Measurements from ENCODE around the gene LURAP1L. TPM values are rescaled to one million over a fixed set of nuclear protein-coding genes. Genes with fewer than 3 reads are reported as not detected.

LURAP1L gene
- total and polyA plus RNA-seq, 2 of the 4 experiments (the other 2 are of a cell fraction), result 6.1 to 10.6 TPM

DNA sequence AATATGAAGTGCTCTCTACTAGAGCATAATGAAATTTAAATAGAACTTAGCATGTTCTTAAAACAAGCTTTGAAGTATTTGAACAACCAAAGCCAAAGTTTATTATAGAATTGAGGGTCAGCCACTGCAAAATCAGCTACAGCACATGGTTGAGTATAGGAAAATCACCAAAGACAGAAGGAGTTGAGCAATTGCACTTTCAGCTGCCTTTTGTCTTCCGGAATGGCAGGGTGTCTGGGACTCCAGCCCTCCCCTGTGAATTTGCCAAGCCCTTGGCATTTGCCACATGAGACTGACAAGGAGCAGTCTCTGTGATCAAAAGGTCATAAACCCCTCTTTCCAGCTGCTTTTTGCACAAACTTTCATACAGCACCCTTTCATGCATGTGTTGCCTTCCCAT is 8.5 kb upstream of the LURAP1L start:
- no peaks in the 10 kb centered on the region for H3K9me3 ChIP-seq (ENCODE audit: control insufficient read depth, insufficient read depth, low read length)
- no peaks in the 10 kb centered on the region for H3K36me3 ChIP-seq (ENCODE audit: control insufficient read depth, insufficient read depth, low read length)
- no peak overlapping the region for H2BK120ac ChIP-seq (ENCODE audit: low read depth, low read length)
- intact Hi-C loops (cut with micrococcal nuclease) (no loop called here), dilution Hi-C loops (cut with HindIII; ENCODE audit: low sequenced_read_pairs, unreplicated experiment) (no loop called here), in situ Hi-C loops (cut with MboI; ENCODE audit: low sequenced_read_pairs) (no loop called here)
- H2BK15ac ChIP-seq (ENCODE audit: low read depth, low read length), result no peak overlapping the region
- H3K27ac ChIP-seq (ENCODE audit: insufficient read depth, low read length), result no peak overlapping the region
- H3K4me2 ChIP-seq (ENCODE audit: low read depth, low read length), result no peak overlapping the region
- 17% methylated on average over 1 of the region's 1 CpG; no CpG with 5 or more reads in 1 of the 2 experiments for WGBS, 2 experiments (ENCODE audit: extremely low coverage in 2 of 2, insufficient read length in 1 of 2)
- no TSS peak for BruUV-seq (replicated peaks)
- no peak overlapping the region for H3K56ac ChIP-seq (ENCODE audit: extremely low read depth, insufficient read depth, low read length)
- no peaks in the 10 kb centered on the region; the same call in 1 of the 2 replicates for H3K4me1 ChIP-seq (ENCODE audit: control insufficient read depth, insufficient read depth, low read length)
- no peak overlapping the region for H4K5ac ChIP-seq (ENCODE audit: low read depth, low read length)
- no peak overlapping the region for H2AFZ ChIP-seq (replicated peaks; ENCODE audit: low read length, poor library complexity)
- POLR2A ChIA-PET (ENCODE audit: unreplicated experiment), result no interaction called here
- no peak for DNase-seq
- H4K91ac ChIP-seq (ENCODE audit: insufficient read depth, low read depth, low read length), result no peak overlapping the region
- CTCF ChIA-PET, result no interaction called here
- no peaks in the 10 kb centered on the region for H3K9me1 ChIP-seq (ENCODE audit: insufficient read depth, low read length)
- H3K4me3 ChIP-seq (ENCODE audit: insufficient read depth, low read depth, low read length), result no peak overlapping the region
- no peak overlapping the region for H4K8ac ChIP-seq (ENCODE audit: low read depth in 2 of 2, low read length in 2 of 2)
- H3K14ac ChIP-seq (replicated peaks; ENCODE audit: low read depth, low read length), result no peak overlapping the region
- no peaks in the 10 kb centered on the region for H3K27me3 ChIP-seq (ENCODE audit: control insufficient read depth, insufficient read depth, low read length)
- H3K9ac ChIP-seq (ENCODE audit: low read depth, low read length), result no peak overlapping the region
- H2AK9ac ChIP-seq (replicated peaks; ENCODE audit: low read depth, low read length, poor library complexity), result no peak overlapping the region
- H3K79me1 ChIP-seq (ENCODE audit: low read depth in 1 of 2, low read length in 2 of 2), result no peaks in the 10 kb centered on the region
- H2BK20ac ChIP-seq (ENCODE audit: low read depth, low read length), result no peak overlapping the region
- TF ChIP-seq MXI1 (IDR thresholded peaks at IDR 0.05; ENCODE audit: borderline replicate concordance, low read depth, low read length) (no peak), POLR2A (IDR thresholded peaks at IDR 0.05; ENCODE audit: low read depth, low read length) (no peak), CEBPB (IDR thresholded peaks at IDR 0.05; ENCODE audit: low read depth, low read length) (no peak)
- TF ChIP-seq, protein P1, sequence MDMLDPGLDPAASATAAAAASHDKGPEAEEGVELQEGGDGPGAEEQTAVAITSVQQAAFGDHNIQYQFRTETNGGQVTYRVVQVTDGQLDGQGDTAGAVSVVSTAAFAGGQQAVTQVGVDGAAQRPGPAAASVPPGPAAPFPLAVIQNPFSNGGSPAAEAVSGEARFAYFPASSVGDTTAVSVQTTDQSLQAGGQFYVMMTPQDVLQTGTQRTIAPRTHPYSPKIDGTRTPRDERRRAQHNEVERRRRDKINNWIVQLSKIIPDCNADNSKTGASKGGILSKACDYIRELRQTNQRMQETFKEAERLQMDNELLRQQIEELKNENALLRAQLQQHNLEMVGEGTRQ (IDR thresholded peaks at IDR 0.05; ENCODE audit: low read depth, low read length), result no peak
- TF ChIP-seq, protein P2, sequence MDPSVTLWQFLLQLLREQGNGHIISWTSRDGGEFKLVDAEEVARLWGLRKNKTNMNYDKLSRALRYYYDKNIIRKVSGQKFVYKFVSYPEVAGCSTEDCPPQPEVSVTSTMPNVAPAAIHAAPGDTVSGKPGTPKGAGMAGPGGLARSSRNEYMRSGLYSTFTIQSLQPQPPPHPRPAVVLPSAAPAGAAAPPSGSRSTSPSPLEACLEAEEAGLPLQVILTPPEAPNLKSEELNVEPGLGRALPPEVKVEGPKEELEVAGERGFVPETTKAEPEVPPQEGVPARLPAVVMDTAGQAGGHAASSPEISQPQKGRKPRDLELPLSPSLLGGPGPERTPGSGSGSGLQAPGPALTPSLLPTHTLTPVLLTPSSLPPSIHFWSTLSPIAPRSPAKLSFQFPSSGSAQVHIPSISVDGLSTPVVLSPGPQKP (IDR thresholded peaks at IDR 0.05; ENCODE audit: borderline replicate concordance, low read depth, low read length), result no peak
- H2AK5ac ChIP-seq (ENCODE audit: low read depth, low read length), result no peak overlapping the region
- H3K4ac ChIP-seq (ENCODE audit: low read depth, low read length), result no peak overlapping the region
- no peak overlapping the region for H3K23ac ChIP-seq (ENCODE audit: low read depth, low read length)
- no peaks in the 10 kb centered on the region for H4K20me1 ChIP-seq (ENCODE audit: insufficient read depth, low read length)
- ATAC-seq (ENCODE audit: low read depth), result no peak
- no peak overlapping the region for H3K18ac ChIP-seq (ENCODE audit: low read depth, low read length)
- H2BK5ac ChIP-seq (ENCODE audit: low read depth, low read length, poor library complexity, severe bottlenecking), result no peak overlapping the region

Measured in IMR-90 (cell line).